GM19463 (cell line): ENCODE data around the gene IKBIP.
A peak's percentile ranks its signal among the peaks of the same experiment; 100 is the strongest.
"Not testable (repeated sequence)": the region's sequence is repeated elsewhere in the genome, so short reads cannot be mapped to it uniquely, and the experiment has no call there.

Experiments
- ATAC-seq: cut with Tn5 transposase; IDR thresholded peaks from one replicate; pipeline ENCODE4 v1.9.1; 2021; ENCODE audit warnings: mild to moderate bottlenecking, moderate library complexity; ENCODE audit not compliant: unreplicated experiment

Gene IKBIP

GRCh38 chr12:98644712-98645571, at the start of gene IKBIP, which contains the start of gene APAF1:
Gene IKBIP, minus strand, starts transcription at chr12:98644788. Its CDS starts 87 bp downstream, at chr12:98644701.
Gene APAF1, plus strand, starts transcription at chr12:98645290. Its CDS starts 3,070 bp downstream, at chr12:98648360.
- ATAC-seq, result peak; percentile 80

GRCh38 chr12:98691351-98691750, 46.8 kb upstream of the IKBIP start:
- ATAC-seq, result no peak

GRCh38 chr12:98686603-98687002, 42.0 kb upstream of the IKBIP start:
- no peak for ATAC-seq

GRCh38 chr12:98684199-98684598, 39.6 kb upstream of the IKBIP start:
- ATAC-seq, result no peak

GRCh38 chr12:98679611-98680005, 35.0 kb upstream of the IKBIP start:
- ATAC-seq, result no peak

GRCh38 chr12:98678946-98679610, 34.5 kb upstream of the IKBIP start:
- ATAC-seq, result no peak

GRCh38 chr12:98678236-98678945, 33.8 kb upstream of the IKBIP start:
- no peak for ATAC-seq

- ATAC-seq, result no peak
Measured at GRCh38 chr12:98674841-98675240, 30.3 kb upstream of the IKBIP start.

GRCh38 chr12:98671459-98671858, 26.9 kb upstream of the IKBIP start:
- no peak for ATAC-seq

- ATAC-seq, result no peak
Measured at GRCh38 chr12:98669751-98670150, 25.2 kb upstream of the IKBIP start.

GRCh38 chr12:98660521-98660920, 15.9 kb upstream of the IKBIP start:
- no peak for ATAC-seq

GRCh38 chr12:98656289-98657101, 11.9 kb upstream of the IKBIP start:
- ATAC-seq, result peak; percentile 76

- ATAC-seq, result no peak
Measured at GRCh38 chr12:98653866-98654493, 9.4 kb upstream of the IKBIP start.

GRCh38 chr12:98651328-98651727, 6.7 kb upstream of the IKBIP start:
- ATAC-seq, result no peak

GRCh38 chr12:98646294-98647090, 1.9 kb upstream of the IKBIP start:
- no peak for ATAC-seq

GRCh38 chr12:98645572-98646067, 1.0 kb upstream of the IKBIP start:
- ATAC-seq, result no peak

- peak; percentile 12 for ATAC-seq
Measured at GRCh38 chr12:98644433-98644711, 216 bp downstream of the IKBIP start.

- not testable (repeated sequence) for ATAC-seq
Measured at GRCh38 chr12:98642801-98643200, 1.8 kb downstream of the IKBIP start.

GRCh38 chr12:98639491-98639890, 5.1 kb downstream of the IKBIP start:
- no peak for ATAC-seq
